ENCODE results near the gene ANO2.
"Not testable (repeated sequence)": the region's sequence is repeated elsewhere in the genome, so short reads cannot be mapped to it uniquely, and the experiment has no call there.

ANO2 gene

DNA sequence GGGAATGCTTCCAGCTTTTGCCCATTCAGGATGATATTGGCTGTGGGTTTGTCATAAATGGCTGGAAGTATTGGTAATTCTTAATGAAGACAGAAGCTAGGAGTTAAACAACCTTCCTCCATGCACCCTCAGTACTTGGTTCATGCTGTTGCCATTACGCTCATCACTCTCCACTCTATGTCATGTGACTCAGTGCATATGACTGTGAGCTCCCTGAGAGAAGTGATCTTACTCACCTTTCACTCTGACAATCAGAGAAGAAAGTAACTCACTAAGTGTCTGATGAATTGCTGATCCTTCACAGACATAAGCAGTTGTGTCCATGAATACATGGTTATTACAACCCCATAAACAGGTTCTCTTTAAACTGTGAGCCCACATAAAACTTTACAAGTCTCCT is 275.4 kb downstream of the ANO2 start:
- not testable (repeated sequence) for DNase-seq (ENCODE audit: low read depth in 2 of 2)

GRCh38 chr12:5665615-5666014 is 279.4 kb downstream of the ANO2 start:
- DNase-seq (ENCODE audit: low read depth in 2 of 2), result no peak

DNA sequence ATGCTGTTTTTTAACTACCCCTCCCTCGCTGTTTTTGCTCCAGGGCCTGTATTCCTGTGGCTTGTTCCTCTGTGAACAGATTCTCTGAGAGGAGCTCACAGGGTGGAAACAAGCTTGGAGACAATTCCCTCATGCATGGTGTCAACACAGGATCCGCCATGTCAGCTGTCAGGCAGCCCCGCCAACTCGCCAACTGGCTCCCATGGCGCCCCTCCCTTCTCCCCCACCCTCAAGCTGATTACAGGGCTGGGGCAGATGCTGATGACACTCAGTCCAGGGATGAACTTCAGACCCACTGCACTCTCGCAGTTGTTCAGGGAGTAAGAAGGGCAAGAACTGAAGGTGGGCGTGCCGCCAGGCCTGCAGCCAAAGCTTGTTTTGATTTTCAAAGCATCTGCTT is 283.2 kb downstream of the ANO2 start:
- DNase-seq (ENCODE audit: low read depth in 2 of 2), result no peak

- no peak for DNase-seq (ENCODE audit: low read depth in 2 of 2)
Observed at GRCh38 chr12:5660238-5660637, 284.8 kb downstream of the ANO2 start.

- not testable (repeated sequence) for DNase-seq (ENCODE audit: low read depth in 2 of 2)
Observed at GRCh38 chr12:5658339-5658941, 286.6 kb downstream of the ANO2 start.

DNA sequence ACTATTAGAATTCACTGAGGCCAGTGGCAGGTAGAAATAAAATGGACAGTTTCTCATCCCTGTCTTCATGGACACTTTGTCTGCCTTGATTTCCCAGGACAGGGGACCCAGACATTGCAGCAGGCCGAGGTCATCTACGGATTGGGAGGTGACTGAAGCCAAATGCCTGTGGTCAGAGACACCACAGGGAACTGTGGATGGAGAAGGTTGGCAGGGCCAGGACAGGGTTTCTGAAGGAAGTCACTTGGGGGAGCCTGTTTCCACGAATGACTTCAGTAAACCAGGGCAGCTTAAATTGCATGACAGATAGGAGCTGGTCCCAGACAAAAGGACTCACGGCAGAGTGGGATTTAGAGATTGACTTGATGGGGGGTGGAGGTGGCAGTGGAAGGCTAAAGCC is 288.2 kb downstream of the ANO2 start:
- no peak for DNase-seq (ENCODE audit: low read depth in 2 of 2)

DNA sequence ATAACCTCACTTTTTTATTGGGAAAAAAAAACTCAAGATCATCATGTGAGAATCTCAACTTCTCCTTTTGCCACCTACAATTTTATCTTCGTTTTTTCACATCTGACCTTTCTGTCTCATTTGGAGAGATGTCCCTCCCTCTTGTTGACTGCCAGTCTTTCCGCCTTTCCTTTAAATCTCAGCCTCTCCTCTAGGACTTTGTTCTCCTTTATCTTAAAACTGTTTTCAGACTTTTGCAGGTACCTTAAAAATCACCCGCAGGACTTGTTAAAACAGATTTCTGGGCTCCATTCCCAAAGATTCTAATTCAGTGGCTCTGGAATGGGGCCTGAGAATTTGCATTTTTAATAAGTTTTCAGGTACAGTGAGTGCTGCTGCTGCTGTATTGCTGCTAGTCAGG is 289.9 kb downstream of the ANO2 start:
- DNase-seq (ENCODE audit: low read depth in 2 of 2), result no peak

DNA sequence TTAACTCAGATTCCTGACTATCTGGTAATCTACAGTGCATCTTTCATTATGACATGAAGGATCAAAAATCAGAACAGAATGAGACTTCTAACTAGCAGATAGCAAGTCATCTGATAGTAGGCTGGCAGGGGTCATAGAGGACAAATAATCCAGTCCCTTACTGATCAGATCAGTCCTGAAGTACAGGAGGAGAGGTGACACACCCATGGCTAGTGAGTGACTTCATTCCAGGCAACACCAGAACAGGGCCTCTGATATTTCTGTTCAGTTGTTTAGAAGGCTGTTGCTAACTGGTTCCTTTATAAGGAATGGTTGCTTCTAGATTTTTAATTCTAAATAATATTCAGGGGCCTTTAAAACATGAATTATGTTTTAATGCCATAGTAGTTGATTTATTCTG is 291.0 kb downstream of the ANO2 start:
- no peak for DNase-seq (ENCODE audit: low read depth in 2 of 2)

DNA sequence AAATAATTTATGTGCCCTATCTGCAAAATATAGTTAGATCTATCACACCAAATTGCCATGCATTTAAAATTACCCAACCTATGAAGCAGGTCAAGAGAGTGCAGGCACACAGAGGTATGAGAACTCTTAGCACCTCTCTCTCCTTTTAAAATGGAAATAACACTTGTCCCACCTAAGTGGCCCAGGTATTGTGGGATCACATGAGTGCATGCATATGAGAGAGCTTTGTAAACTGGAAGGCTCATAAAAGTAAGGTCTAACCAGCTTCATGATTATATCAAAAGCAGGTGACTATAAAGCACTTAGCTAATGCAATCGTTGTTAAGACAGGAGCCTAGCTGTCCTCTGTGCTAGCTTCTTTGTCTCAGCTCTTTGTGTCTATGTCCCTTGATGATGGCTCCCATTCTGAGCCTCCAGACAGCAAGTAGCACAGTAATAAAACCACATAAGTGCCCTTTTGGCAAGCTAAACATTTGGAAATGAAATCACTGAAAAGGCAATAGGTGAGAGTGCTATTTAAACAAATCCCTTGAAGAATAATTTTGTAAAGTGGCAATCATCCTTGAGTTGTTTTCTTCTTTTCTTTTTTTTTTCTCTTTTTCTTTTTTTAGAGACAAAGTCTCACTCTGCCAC is 294.1 kb downstream of the ANO2 start:
- DNase-seq (ENCODE audit: low read depth in 2 of 2), result no peak

GRCh38 chr12:5650281-5650680 is 294.8 kb downstream of the ANO2 start:
- DNase-seq (ENCODE audit: low read depth in 2 of 2), result no peak

GRCh38 chr12:5648692-5649359 is 296.2 kb downstream of the ANO2 start:
- DNase-seq (ENCODE audit: low read depth in 2 of 2), result no peak

GRCh38 chr12:5643266-5643665 is 301.8 kb downstream of the ANO2 start:
- no peak for DNase-seq (ENCODE audit: low read depth in 2 of 2)

- no peak for DNase-seq (ENCODE audit: low read depth in 2 of 2)
Observed at GRCh38 chr12:5637698-5638097, 307.4 kb downstream of the ANO2 start.

- DNase-seq (ENCODE audit: low read depth in 2 of 2), result no peak
Observed at GRCh38 chr12:5636907-5637306, 308.2 kb downstream of the ANO2 start.

DNA sequence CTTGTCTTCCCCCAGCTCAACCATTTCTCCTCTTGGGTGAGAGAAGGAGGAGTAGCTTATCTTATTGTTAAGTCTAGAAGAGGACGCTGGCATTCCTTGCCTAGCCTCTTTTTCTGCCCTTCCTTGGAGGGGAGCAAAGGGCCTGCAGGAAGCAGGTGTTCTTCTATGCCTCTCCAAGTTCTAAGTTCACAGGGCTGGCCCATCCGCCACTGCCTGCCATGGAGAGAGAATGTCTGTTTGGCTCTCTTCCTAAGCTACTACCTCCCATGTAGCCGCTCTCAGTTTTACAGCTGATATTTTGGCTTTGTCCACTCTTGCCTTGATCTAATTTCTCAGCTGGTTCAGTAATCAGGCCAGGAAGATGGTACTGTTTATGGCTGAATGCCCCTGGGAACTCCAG is 312.0 kb downstream of the ANO2 start:
- no peak for DNase-seq (ENCODE audit: low read depth in 2 of 2)

GRCh38 chr12:5632453-5632852 is 312.6 kb downstream of the ANO2 start:
- DNase-seq (ENCODE audit: low read depth in 2 of 2), result no peak

DNA sequence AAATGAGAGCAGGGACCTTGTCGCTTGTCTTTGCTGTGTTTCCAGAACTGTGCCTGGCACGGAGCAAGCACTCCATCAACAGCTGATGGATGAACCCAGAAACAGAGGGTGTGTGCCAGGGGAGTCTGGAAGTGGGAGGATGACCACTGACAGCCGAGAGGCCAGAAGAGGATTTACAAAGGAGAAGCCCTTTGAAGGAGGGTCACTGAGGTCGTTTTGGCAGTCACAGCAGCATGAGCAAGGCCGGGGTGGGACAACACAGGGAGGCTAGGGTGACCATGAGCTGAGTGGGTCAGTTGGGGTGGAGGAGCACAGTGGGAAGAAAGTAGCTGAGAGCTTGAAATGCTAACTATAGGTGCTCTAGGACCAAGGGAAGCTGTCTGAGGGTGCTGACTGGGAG is 313.6 kb downstream of the ANO2 start:
- DNase-seq (ENCODE audit: low read depth in 2 of 2), result no peak

DNA sequence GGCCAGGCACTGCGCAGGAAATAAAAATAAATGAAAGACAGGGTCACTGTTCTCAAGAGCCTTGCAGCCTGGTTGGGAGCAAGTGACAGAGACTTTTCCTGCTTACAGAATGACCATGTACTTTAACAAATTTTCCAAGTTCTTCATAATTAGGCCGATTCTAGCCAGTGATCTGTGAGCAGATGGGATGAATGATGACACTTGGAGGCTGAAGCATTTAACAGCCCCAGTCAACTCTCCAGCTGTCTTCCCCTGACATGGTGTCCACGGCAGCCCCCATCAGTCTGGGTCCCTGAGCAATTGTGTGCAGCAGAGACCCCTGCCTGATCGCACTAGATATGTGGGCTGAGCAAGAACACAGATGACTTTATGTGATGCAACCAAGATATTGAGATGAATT is 314.3 kb downstream of the ANO2 start:
- DNase-seq (ENCODE audit: low read depth in 2 of 2), result no peak

- DNase-seq (ENCODE audit: low read depth in 2 of 2), result no peak
Observed at GRCh38 chr12:5628501-5628900, 316.6 kb downstream of the ANO2 start.

GRCh38 chr12:5627053-5627630 is 317.9 kb downstream of the ANO2 start:
- DNase-seq (ENCODE audit: low read depth in 2 of 2), result no peak

GRCh38 chr12:5626151-5626550 is 318.9 kb downstream of the ANO2 start:
- no peak for DNase-seq (ENCODE audit: low read depth in 2 of 2)

DNA sequence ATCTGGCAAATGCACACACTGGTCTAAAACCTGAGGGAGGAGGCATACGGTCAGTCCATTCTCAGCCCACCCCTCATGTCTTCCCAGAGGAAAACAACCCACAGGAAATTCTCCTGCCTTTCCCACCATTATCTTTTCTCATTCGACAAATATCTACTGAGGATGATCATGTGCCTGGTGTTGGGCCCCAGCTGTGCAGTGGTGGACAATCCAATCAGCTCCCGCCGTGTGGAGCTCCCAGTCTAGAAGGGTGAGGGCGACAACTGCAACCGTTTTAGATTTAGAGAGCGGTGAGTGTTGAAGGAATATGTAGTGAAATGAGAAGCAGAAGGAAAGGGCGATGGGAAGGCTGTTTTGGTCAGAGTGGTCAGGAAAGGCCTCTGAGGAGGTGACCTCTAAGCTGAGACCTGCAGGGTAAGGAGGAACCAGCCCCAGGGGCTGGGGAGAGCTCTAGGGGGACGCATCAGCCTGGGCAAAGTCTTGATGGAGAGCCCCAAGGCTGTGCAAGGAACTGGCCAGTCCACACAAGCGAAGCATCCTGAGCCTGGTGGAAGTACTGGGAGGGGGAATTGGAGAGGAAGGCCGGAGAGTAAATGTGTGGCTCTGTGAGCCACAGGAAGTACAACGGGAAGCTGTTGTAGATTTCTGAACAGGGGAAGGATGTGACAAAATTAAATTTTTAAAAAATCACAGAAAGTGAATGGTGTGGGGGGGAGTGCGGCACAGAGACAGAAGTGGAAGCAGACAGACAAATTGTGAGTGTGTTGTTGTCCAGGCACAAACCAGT is 320.4 kb downstream of the ANO2 start:
- no peak for DNase-seq (ENCODE audit: low read depth in 2 of 2)
